ENCODE data around the gene HTR3C.

HTR3C gene

DNA sequence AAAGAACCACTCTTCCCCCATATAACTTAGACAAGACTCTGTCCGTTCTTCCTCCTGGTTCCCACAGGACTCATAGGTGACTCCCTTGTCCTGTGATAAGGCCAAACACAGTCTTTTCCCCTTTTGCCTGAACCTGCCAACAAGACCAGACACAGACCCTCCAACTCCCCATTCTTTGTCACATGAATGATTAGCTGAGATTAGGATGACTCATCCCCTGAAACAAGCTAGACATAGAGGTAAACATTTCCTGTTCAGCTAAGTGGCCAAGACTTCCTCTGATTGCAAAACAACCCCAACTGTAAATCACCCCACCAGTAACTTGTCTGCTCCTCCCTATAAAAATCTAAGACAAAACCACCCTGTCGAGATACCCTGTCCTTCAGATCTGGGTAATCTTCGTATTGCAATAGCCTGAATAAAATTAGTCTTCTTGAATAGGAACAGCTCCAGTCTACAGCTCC is 32.6 kb downstream of the HTR3C start (continued):
- TF ChIP-seq, protein P1, sequence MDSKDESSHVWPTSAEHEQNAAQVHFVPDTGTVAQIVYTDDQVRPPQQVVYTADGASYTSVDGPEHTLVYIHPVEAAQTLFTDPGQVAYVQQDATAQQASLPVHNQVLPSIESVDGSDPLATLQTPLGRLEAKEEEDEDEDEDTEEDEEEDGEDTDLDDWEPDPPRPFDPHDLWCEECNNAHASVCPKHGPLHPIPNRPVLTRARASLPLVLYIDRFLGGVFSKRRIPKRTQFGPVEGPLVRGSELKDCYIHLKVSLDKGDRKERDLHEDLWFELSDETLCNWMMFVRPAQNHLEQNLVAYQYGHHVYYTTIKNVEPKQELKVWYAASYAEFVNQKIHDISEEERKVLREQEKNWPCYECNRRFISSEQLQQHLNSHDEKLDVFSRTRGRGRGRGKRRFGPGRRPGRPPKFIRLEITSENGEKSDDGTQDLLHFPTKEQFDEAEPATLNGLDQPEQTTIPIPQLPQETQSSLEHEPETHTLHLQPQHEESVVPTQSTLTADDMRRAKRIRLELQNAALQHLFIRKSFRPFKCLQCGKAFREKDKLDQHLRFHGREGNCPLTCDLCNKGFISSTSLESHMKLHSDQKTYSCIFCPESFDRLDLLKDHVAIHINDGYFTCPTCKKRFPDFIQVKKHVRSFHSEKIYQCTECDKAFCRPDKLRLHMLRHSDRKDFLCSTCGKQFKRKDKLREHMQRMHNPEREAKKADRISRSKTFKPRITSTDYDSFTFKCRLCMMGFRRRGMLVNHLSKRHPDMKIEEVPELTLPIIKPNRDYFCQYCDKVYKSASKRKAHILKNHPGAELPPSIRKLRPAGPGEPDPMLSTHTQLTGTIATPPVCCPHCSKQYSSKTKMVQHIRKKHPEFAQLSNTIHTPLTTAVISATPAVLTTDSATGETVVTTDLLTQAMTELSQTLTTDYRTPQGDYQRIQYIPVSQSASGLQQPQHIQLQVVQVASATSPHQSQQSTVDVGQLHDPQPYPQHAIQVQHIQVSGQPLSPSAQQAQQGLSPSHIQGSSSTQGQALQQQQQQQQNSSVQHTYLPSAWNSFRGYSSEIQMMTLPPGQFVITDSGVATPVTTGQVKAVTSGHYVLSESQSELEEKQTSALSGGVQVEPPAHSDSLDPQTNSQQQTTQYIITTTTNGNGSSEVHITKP (tag by site-specific recombination; IDR thresholded peaks at IDR 0.05), result no peak
- no peak for TF ChIP-seq ZNF585B (tag by site-specific recombination; IDR thresholded peaks at IDR 0.05)
- no peak for TF ChIP-seq ZSCAN18 (tag by site-specific recombination; IDR thresholded peaks at IDR 0.05)
- TF ChIP-seq ZNF624 (tag by site-specific recombination; IDR thresholded peaks at IDR 0.05), result no peak
- no peak for TF ChIP-seq PRDM6 (tag by site-specific recombination; IDR thresholded peaks at IDR 0.05)
- TF ChIP-seq ZNF791 (tag by site-specific recombination; IDR thresholded peaks at IDR 0.05), result no peak
- TF ChIP-seq ZNF660 (tag by site-specific recombination; IDR thresholded peaks at IDR 0.05), result 0 out of 2 replicates have a peak, but pooled peaks have one; percentile 43

- CTCF ChIA-PET, result no interaction called here
- TF ChIP-seq, protein P2, sequence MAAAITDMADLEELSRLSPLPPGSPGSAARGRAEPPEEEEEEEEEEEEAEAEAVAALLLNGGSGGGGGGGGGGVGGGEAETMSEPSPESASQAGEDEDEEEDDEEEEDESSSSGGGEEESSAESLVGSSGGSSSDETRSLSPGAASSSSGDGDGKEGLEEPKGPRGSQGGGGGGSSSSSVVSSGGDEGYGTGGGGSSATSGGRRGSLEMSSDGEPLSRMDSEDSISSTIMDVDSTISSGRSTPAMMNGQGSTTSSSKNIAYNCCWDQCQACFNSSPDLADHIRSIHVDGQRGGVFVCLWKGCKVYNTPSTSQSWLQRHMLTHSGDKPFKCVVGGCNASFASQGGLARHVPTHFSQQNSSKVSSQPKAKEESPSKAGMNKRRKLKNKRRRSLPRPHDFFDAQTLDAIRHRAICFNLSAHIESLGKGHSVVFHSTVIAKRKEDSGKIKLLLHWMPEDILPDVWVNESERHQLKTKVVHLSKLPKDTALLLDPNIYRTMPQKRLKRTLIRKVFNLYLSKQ (tag by site-specific recombination; IDR thresholded peaks at IDR 0.05; ENCODE audit: borderline replicate concordance), result no peak
- TF ChIP-seq SETDB1 (IDR thresholded peaks at IDR 0.05; ENCODE audit: insufficient read length, low read length), result peak; percentile 55
- no peaks in the 10 kb centered on the region for H3K36me3 ChIP-seq (ENCODE audit: control insufficient read depth in 2 of 2, insufficient read depth in 1 of 2, low read length in 2 of 2)
- no peaks in the 10 kb centered on the region for H3K4me1 ChIP-seq (ENCODE audit: control insufficient read depth, insufficient read depth, low read length)
- H3K4me3 ChIP-seq (ENCODE audit: low read depth, low read length), result no peak overlapping the region
- no peaks in the 10 kb centered on the region for H3K9me3 ChIP-seq (ENCODE audit: control insufficient read depth, insufficient read depth, low read depth, low read length)
- H3K27ac ChIP-seq (ENCODE audit: extremely low read depth, low read depth, low read length), result no peak overlapping the region
- POLR2A ChIA-PET, result no interaction called here
These were observed 39.4 kb downstream of the HTR3C start for GRCh38 chr3:184092199-184092598.

- CTCF ChIA-PET, result no interaction called here
- Histone ChIP-seq H3K27ac (ENCODE audit: extremely low read depth, low read depth, low read length) (no peak within 1 kb of the TSS), H3K36me3 (ENCODE audit: control insufficient read depth in 2 of 2, insufficient read depth in 1 of 2, low read length in 2 of 2) (no peaks in the 10 kb centered on the region), H3K4me3 (ENCODE audit: low read depth, low read length) (no peak within 1 kb of the TSS), H3K4me1 (ENCODE audit: control insufficient read depth, insufficient read depth, low read length) (no peaks in the 10 kb centered on the region), H3K9me3 (ENCODE audit: control insufficient read depth, insufficient read depth, low read depth, low read length) (no peaks in the 10 kb centered on the region)
- POLR2A ChIA-PET, result no interaction called here
- TF ChIP-seq ZNF24 (tag by site-specific recombination; IDR thresholded peaks at IDR 0.05) (no peak), KLF7 (tag by site-specific recombination; IDR thresholded peaks at IDR 0.05; ENCODE audit: borderline replicate concordance) (no peak), ZSCAN5A (tag by site-specific recombination; IDR thresholded peaks at IDR 0.05) (no peak), ELK4 (IDR thresholded peaks at IDR 0.05; ENCODE audit: borderline replicate concordance, low read depth, low read length) (no peak), ZNF146 (tag by site-specific recombination; IDR thresholded peaks at IDR 0.05) (no peak), ZNF157 (tag by site-specific recombination; IDR thresholded peaks at IDR 0.05) (no peak), ZNF266 (tag by site-specific recombination; IDR thresholded peaks at IDR 0.05; ENCODE audit: low read depth) (no peak), ZNF248 (tag by site-specific recombination; IDR thresholded peaks at IDR 0.05) (no peak), ZNF23 (tag by site-specific recombination; IDR thresholded peaks at IDR 0.05; ENCODE audit: borderline replicate concordance) (no peak), ZNF830 (tag by site-specific recombination; IDR thresholded peaks at IDR 0.05; ENCODE audit: low read depth) (no peak), ZNF530 (tag by site-specific recombination; IDR thresholded peaks at IDR 0.05; ENCODE audit: low read depth) (no peak), ZNF843 (tag by site-specific recombination; IDR thresholded peaks at IDR 0.05) (no peak), ZNF2 (tag by site-specific recombination; IDR thresholded peaks at IDR 0.05) (no peak), HOXC10 (CRISPR knock-in tag; IDR thresholded peaks at IDR 0.05) (no peak)
These were observed 44.0 kb downstream of the HTR3C start, which contains the start of gene HTR3E for GRCh38 chr3:184096811-184097383. TSS of gene HTR3E (plus strand) at chr3:184097064. CDS start at chr3:184097530, 466 bp downstream.

Data from HEK293 (cell line).